Omental fat pad (tissue), 4 donors: Measurements from ENCODE around the gene IFIH1. TPM values are rescaled to one million over a fixed set of nuclear protein-coding genes. Genes with fewer than 3 reads are reported as not detected.

Experiments used
- ATAC-seq: fragments of 150-250 bp; one replicate; pipeline ENCODE4 v1.9.1; 2016; ENCODE audit warnings: mild to moderate bottlenecking, moderate library complexity; ENCODE audit not compliant: low FRiP score
- DNase-seq: peaks from one replicate; pipeline ENCODE4 v3.0.0-alpha.2; 2019; ENCODE audit warnings: low spot score
- CTCF ChIP-seq, 3 donors: fragments of 450-650 bp; IDR thresholded peaks; one replicate each; pipeline ENCODE4 v1.5.1; 2016 to 2017; ENCODE audit warnings: antibody characterized with exemption in 3 of 3, mild to moderate bottlenecking in 3 of 3, moderate library complexity in 2 of 3
- total RNA-seq, 4 donors: library from RNA; depleted of rRNA; stranded (reverse); fragments of >200 nt; gene quantifications; one replicate each; pipeline ENCODE4 v1.1.0, GENCODE V29; 2016

The IFIH1 gene
- total RNA-seq, 4 donors from 2014 or later, result 7.5 to 36.9 (median 11.4) TPM

DNA sequence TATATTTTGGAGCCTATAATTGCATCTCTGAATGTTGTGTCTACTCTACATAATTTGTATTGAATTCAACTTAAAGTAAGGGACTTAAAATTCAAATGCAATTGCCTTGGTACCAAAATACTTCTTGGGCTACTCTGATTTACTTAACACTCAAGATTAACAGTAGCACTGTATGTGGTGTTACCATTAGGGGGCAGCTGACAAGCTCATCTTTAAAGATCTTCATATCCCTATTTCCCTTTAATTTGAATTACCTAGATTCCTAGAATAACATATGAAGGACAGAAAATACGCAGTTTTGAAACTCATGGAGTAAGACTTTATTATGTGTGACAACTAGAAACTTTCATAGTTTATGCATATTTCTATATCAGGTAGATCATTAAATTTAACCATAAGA is 37.8 kb downstream of the IFIH1 start:
- TF ChIP-seq CTCF (IDR thresholded peaks at IDR 0.05), result no peak
- DNase-seq (no peak), ATAC-seq (no peak)

DNA sequence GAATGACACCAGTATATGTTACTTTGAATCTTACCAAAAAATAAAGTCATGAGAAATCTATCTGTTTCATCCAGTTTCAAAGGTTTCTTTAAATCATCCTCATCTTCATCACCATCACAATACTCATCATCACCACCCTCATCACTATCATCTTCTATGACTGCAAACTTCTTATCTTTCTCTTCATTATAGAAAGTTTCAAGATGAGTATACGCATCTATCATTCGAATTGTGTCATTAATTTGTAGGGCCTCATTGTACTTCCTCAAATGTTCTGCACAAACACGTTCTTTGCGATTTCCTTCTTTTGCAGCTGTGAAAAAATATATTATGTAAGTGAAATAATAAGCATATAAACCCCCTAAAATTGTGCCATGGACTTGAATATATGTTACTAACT is 41.1 kb downstream of the IFIH1 start:
- DNase-seq, result no peak
- TF ChIP-seq CTCF (IDR thresholded peaks at IDR 0.05), result no peak

GRCh38 chr2:162267996-162268395 is 50.5 kb downstream of the IFIH1 start:
- TF ChIP-seq CTCF (IDR thresholded peaks at IDR 0.05), result no peak
- ATAC-seq (no peak), DNase-seq (no peak)

More for the DNA sequence above, 41.1 kb downstream of the IFIH1 start:
- no peak for ATAC-seq

DNA sequence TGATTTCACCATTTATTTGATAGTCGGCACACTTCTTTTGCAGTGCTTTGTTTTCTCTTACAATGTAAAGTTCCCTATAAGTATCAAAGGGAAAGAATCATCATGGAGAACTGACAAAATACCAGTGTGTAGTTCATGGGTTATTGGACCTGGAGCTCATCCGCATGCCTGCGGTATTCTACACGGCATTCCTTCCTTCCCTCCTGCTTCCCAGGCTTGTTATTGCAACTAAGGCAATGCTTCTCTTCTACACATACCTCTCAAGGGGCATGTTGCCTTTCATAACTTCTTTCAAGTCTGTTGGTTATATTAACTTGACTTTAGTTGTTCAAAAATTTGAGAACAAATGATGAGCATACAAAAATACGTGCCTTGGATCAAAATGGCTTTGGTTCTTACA is 51.0 kb downstream of the IFIH1 start:
- DNase-seq (no peak), ATAC-seq (no peak)
- no peak for TF ChIP-seq CTCF (IDR thresholded peaks at IDR 0.05)

GRCh38 chr2:162266460-162266760 is 52.1 kb downstream of the IFIH1 start:
- TF ChIP-seq CTCF (IDR thresholded peaks at IDR 0.05), result no peak
- ATAC-seq (no peak), DNase-seq (no peak)

- DNase-seq (no peak), ATAC-seq (no peak)
- TF ChIP-seq CTCF (IDR thresholded peaks at IDR 0.05), result no peak
Measured at GRCh38 chr2:162265666-162266459, 52.6 kb downstream of the IFIH1 start.
